HT-29 (cell line): ENCODE data around the gene PRXL2C. TPM values are rescaled to one million over a fixed set of nuclear protein-coding genes. Genes with fewer than 3 reads are reported as not detected.
A peak's percentile ranks its signal among the peaks of the same experiment; 100 is the strongest.

Source experiments
- DNase-seq: peaks from one replicate; pipeline ENCODE4 v3.0.0-alpha.2; 2015; ENCODE audit warnings: low spot score
- total RNA-seq: library from RNA; depleted of rRNA; stranded (reverse); fragments of >200 nt; shearing (Covaris generic); gene quantifications from 2 replicates; pipeline ENCODE4 v1.2.3, GENCODE V29; 2014; rRNA removed

The PRXL2C gene
- total RNA-seq, 1 experiment from 2014 or later, result 4.6 TPM

DNA sequence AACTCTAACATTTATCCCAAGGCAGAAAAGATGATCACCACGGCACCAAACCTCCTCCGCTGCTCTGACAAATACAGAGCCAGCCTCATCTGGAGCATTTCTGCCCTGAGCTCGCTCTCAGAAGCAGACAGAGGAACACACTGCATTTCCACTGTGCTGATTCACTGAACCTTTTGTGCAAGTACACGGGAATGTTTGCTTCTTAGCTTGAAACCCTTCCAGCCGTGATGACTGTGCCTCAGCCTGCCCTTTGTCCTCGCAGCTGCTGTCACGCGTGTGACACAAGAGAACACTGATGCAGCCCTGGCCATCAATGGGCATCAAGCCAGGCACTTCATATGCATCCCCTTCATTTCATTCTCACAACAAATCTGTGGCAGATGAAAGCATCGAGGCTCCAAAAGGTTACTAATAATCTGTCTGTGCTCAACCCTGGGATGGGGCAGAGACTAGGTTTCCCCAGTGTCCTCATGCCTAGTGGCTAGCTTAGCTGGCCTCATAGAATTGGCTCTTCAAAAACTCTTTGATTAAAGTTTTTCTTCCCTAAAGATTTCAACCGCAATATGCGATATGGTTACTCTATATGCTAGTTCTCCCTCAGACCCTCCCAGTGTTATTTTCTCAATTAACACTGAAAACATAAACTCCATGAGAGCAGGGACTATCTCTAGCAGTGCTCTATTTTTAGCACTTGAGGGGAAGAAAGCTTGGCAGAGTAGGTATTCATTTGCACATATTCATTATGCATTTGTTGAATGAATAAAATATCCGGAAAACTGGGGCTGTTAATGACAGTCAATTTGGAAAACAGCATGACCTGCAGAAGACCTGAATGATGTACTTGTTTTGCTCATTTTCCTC lies 42.8 kb downstream of the PRXL2C start:
- peak; percentile 26 for DNase-seq

DNA sequence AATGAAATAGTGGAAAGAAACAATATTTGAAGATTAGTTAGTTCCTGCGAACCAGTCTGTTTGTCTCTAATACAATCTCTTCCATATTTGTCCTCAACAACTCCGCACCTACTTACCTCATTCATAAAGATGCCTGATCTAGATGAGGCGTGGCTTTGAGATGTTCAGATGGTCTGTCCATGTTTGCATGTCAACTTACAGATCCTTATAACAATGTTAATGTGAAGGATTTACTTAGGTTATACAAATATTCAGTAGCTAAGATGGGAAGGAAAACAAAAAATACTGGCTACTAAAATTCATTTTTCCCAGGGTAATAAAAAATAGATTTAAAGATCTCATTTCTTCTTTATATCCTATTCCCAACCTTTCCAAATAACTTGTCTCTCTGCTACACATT lies 43.8 kb downstream of the PRXL2C start:
- DNase-seq, result no peak

DNA sequence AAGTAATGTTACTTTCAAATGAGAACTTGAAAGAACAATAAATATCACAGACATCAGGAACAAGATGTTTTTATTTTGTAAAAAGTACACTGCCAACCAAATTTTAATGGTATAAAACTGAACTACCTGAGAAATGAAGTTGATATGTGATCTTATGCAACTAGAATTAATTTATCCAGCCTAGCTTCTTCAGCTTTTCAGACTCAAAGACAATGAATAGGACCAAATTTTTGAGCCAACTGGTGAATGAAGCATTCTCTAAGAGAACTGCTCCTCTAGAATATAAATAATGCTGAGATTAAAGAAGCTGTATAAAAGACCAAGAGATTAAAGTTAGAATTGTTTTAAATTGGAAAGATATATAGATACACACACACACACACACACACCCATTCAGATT lies 45.4 kb downstream of the PRXL2C start:
- DNase-seq, result no peak

DNA sequence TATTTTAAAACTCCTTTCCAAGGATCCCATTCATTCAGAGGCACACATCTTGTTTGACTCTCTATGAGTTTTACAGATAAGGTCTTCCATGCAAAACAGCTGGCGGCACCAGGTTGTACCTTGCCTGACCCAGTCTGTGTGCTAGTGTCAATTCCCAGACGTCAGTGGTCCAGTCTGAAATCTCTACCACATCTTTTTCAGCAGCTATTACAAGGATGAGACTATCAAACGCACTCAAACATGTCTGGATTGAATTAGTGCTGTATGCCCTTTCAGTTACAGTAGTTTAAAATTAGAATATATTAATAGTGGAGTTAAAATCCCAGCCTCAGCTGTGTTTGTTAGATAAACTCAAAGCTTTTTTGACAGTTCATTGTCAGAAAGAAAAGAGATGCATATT lies 47.1 kb downstream of the PRXL2C start:
- DNase-seq, result no peak

DNA sequence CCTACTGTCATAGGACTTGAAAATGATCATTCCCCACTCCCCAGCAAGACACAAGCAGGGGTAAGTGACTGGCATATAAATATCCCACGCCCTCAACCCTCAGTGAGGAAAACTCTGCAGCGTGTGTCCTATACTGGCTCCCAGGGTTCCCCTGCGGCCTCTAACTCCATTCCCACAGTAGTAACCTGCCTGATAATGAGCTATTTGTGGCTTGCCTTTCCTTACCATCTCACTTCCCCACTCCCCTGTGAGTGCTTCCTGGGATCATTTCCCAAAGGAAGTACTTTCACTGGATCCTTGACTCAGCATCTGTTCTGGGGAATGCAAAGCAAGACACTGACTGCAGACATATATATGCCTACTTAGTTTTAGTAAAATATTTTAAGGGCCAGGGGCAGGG lies 49.8 kb downstream of the PRXL2C start:
- no peak for DNase-seq

DNA sequence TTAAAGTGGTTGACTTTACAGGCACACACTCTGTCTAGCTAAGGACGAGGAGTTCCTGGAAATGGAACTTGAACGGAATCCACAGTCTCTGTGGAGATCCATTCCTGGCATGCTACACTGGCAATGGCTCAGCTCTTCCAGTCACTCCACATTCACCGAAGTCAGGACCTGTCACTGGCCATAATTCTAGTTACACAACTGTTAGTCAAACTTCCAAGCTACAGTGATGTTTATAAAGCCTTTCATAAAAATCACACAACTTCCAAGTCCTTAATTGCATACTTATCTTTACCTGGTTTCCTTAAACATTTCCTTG lies 51.2 kb downstream of the PRXL2C start:
- no peak for DNase-seq

DNA sequence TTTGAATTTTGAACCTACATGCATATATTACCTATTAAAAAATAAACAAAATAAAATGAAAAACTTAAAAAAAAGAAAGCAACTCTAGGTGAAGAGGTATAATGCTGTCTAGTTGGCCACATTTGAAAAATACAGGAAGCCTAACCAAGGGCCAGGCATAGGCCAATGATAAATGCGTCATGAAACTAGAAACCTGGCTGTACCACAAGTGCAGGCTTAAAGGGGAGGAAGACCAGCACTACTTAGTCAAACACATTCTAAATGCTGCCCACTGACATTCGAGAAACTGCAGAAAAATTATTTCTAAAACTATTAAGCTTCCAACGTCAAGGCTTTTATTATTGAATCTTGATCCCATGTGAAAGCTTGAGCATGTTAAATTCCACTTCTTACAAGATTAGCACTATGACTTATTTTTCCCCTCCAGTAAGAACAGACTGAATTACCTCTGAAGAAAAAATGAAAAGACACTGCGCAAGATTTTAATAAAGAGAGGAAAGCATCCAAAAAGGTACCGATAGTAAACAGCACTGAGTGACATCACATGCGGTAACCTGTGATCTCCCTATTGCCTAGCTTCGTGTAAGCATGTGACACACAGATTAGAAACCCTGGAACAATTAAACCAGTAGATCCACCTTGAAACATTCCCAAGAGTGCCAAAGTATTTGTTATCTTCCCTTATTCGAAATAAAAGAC lies 51.7 kb downstream of the PRXL2C start:
- DNase-seq, result no peak

DNA sequence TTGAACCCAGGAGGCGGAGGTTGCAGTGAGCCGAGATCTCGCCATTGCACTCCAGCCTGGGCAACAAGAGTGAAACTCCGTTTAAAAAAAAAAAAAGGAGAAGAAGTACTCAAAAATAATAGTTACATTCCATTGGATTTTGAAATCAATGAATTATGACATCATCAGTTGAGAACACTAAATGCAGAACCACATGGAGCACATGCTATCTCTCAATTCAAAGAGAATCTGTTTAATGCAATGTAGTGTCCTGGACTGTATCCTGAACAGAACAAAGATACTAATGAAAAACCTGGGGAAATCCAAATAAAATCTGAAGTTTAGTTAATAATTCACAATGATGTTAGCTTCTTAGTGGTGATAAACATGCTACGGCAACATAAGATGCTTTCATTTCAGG lies 55.8 kb downstream of the PRXL2C start:
- no peak for DNase-seq

DNA sequence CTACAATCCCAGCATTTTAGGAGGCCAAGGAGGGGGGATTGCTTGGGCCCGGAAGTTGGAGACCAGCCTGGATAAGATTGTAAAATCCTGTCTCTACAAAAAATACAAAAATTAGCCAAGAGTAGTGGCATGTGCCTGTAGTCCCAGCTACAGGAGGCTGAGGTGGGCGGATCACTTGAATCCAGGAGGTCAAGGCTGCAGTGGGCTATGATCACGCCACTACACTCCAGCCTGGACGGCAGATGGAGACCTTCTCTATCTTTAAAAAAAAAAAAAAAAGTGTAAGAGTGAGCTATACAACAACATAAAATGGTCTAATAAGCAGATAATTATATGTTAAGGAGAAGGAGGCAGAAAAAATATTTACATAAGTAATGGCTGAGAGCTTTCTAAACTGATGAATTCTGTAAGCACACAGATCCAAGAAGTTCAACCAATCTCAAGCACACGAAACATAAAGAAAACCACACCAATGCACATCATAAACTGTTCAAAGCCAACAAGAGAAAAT lies 58.5 kb downstream of the PRXL2C start:
- no peak for DNase-seq

Other genes with a start within 250 kb of the PRXL2C start
- gene ZNF367, start 236.9 kb downstream of the PRXL2C start, total RNA-seq, result 18.7 and 22.0 TPM in 2 replicates
- 3.3 and 5.0 TPM in 2 replicates for gene HABP4, start 205.1 kb downstream of the PRXL2C start, total RNA-seq
- 7.9 and 11.7 TPM in 2 replicates for gene CDC14B, start 35.5 kb downstream of the PRXL2C start, total RNA-seq
- gene ZNF510, start 122.8 kb upstream of the PRXL2C start, total RNA-seq, result 2.6 and 6.2 TPM in 2 replicates
- 2.6 and 11.1 TPM in 2 replicates for gene ZNF782, start 199.2 kb upstream of the PRXL2C start, total RNA-seq